ENCODE results near the gene SHISA6. TPM values are rescaled to one million over a fixed set of nuclear protein-coding genes. Genes with fewer than 3 reads are reported as not detected.

SHISA6 gene
- total RNA-seq, 2 experiments from 2014 or later, result not detected

DNA sequence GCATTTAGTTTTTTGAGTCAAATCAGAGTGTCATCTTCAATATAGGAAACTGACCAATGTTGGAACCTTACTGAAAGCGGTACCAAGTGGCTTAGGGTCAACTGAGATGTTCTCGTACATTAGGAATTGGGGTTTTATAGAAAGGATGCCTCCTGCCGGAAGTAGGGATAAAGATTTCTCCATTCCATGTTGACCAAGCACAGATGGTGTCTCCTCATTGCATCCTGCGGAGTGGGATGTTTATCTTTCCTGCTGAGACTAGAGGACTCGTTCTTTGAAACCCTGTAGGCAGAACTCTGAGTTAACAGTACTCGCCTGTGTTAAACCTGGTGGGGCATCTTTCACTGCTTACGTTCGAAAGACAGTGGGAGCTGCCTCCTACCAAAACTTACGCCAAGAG lies 1.4 kb downstream of the SHISA6 start:
- H3K27me3 Mint-ChIP-seq, result peaks cover 32% of the 10 kb centered on the region
- no peak overlapping the region for H3K4me3 Mint-ChIP-seq

DNA sequence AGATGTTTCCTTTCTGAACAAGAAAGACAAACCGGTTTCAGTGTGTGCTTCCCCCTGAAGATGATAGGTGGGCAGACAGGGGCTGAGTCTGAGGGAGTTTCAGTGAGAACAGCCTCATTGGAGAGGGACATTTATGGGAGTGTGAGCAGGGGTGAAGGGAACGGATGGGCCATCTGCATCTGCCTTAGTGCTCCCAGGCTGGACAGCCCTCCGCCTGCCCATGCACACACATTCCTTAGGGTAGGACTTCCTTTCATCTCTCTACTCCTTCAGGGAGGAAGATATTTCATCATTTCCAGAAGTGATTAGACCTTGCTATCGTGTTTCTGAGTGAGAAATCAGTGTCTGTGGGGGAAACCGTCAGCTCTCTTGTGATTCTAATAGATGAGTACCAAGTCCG lies 3.8 kb downstream of the SHISA6 start:
- Mint-ChIP-seq H3K9me3 (peaks cover 2% of the 10 kb centered on the region), H3K27ac (no peak overlapping the region), H3K36me3 (no peaks in the 10 kb centered on the region), H3K4me3 (no peak overlapping the region), H3K27me3 (peaks cover 18% of the 10 kb centered on the region), H3K4me1 (peaks cover 2% of the 10 kb centered on the region)
- DNase-seq (no peak), ATAC-seq (ENCODE audit: low read depth) (no peak)
- POLR2A ChIA-PET, result no interaction called here

More for the DNA sequence above, 1.4 kb downstream of the SHISA6 start:
- POLR2A ChIA-PET, result no interaction called here
- Mint-ChIP-seq H3K36me3 (no peaks in the 10 kb centered on the region), H3K27ac (no peak overlapping the region), H3K9me3 (no peaks in the 10 kb centered on the region), H3K4me1 (peaks cover 3% of the 10 kb centered on the region)
- DNase-seq (no peak), ATAC-seq (ENCODE audit: low read depth) (no peak)

DNA sequence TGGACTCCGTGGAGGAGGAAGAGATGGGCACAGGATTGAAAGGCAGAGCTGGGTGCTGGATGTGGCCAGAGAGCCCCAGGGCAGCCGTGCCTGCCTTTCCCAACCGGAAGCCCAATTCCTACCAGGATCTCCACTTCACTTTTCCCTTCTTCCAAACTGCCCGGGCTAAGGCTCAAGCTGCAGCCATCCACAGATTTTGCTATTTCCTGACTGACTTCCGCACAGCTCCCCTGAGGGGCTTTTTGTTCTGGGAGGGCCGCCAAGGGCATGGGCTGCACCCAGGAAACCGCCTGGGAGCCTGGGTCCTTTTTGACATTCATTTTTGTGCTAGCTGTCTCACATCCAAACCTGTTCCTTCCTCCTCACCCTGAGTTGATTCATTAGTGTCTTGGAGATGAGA lies 4.2 kb downstream of the SHISA6 start:
- no peaks in the 10 kb centered on the region for H3K36me3 Mint-ChIP-seq
- H3K4me1 Mint-ChIP-seq, result peaks cover 2% of the 10 kb centered on the region
- ATAC-seq (ENCODE audit: low read depth) (no peak), DNase-seq (no peak)
- POLR2A ChIA-PET, result no interaction called here
- no peak overlapping the region for H3K4me3 Mint-ChIP-seq
- peaks cover 3% of the 10 kb centered on the region for H3K9me3 Mint-ChIP-seq
- peaks cover 16% of the 10 kb centered on the region for H3K27me3 Mint-ChIP-seq
- H3K27ac Mint-ChIP-seq, result no peak overlapping the region

DNA sequence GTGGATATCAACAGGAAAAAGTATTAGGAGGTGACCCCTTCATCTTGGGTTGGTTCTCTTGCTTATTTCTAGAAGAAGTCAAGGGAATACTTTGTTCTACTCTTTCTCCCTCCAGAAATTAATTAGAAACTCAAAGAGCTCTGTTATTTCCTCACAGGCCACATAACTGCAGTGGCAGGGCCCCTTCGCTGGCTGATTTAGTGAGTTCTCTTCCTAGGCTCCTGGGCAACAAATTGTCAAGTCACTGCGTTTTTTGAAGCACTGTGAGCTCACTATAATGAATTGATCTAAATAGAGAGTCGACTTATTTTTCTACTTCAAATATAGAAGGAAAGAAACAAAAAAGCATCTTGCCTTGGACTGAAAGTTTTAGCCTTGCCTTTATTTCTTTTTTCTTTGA lies 4.8 kb downstream of the SHISA6 start:
- H3K4me3 Mint-ChIP-seq, result no peak overlapping the region
- H3K4me1 Mint-ChIP-seq, result peaks cover 2% of the 10 kb centered on the region
- peaks cover 16% of the 10 kb centered on the region for H3K27me3 Mint-ChIP-seq
- H3K27ac Mint-ChIP-seq, result no peak overlapping the region
- no peak for ATAC-seq (ENCODE audit: low read depth)
- no peak for DNase-seq
- POLR2A ChIA-PET, result no interaction called here
- no peaks in the 10 kb centered on the region for H3K36me3 Mint-ChIP-seq
- peaks cover 3% of the 10 kb centered on the region for H3K9me3 Mint-ChIP-seq

DNA sequence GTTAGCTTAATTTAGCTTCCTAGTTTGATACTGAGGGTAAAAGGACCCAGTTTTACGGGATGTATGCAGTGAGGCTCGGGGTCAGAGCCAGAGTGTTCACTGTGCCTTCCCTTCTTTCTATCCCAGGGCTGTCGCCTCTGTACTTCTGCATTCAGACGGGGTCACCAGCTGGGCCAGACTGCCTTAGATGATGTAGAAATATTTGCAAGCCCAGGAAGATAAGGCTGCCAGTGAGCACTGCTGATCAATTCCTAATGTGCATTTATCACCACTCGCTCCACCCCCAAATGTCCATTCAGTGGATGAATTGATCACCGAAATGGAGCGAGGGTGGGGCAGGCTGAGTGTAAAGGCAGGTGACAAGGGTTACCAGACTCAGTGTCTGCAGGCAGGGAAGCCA lies 9.1 kb downstream of the SHISA6 start:
- DNase-seq, result no peak
- H3K9me3 Mint-ChIP-seq, result peaks cover 3% of the 10 kb centered on the region
- H3K4me1 Mint-ChIP-seq, result no peaks in the 10 kb centered on the region
- H3K27me3 Mint-ChIP-seq, result no peaks in the 10 kb centered on the region
- H3K36me3 Mint-ChIP-seq, result no peaks in the 10 kb centered on the region
- H3K27ac Mint-ChIP-seq, result no peak overlapping the region
- ATAC-seq (ENCODE audit: low read depth), result no peak
- POLR2A ChIA-PET, result no interaction called here
- no peak overlapping the region for H3K4me3 Mint-ChIP-seq

DNA sequence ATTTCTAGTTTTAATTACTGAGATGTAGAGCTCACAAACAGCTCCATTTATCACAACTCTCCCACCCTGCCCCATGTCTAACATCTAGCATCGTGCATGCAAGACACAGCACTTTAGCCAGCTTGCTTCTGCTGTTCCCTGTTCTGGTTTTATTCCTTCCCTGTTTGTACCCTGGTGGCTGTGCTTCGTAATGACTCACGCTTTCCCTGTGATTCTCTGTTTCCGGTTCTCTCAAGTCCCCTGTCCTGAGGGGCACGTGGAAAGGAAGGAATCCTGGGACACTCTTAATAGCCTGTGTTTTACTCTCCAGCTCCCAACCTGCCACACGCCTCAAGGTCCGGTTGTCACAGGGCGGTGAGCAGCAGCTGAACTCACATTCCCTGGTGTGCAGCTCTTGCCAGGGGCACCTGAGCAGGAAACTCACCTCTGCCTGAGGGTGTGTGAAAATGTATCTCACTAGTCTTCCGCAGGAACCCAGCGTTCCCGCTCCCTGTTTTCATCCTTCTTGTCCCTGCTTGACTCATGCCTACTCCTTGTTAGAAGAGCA lies 10.6 kb downstream of the SHISA6 start:
- H3K9me3 Mint-ChIP-seq, result peaks cover 3% of the 10 kb centered on the region
- ATAC-seq (ENCODE audit: low read depth), result no peak
- H3K4me1 Mint-ChIP-seq, result no peaks in the 10 kb centered on the region
- no peak for DNase-seq
- POLR2A ChIA-PET, result no interaction called here
- no peaks in the 10 kb centered on the region for H3K27me3 Mint-ChIP-seq
- H3K4me3 Mint-ChIP-seq, result no peak overlapping the region
- H3K36me3 Mint-ChIP-seq, result no peaks in the 10 kb centered on the region
- H3K27ac Mint-ChIP-seq, result no peak overlapping the region

DNA sequence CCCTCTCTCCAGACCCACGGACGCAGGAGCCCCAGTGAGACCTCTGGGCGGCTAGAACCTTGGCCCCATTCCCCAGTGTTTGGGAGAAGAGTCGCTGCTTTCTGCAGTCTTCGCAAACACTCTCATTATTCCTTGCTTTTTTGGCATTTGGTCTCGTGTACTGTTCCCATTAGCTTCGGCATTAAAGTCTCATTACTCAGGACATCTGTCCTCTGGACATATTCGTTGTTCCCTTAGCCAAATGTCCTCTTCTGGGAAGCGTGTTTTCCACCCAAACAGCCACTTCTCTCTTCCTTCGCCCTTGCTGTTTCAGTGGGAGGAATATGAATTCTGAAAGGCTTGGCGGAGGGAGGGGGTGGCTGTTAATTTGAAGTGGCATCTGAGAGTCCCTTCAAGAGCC lies 11.1 kb downstream of the SHISA6 start:
- H3K9me3 Mint-ChIP-seq, result peaks cover 3% of the 10 kb centered on the region
- H3K4me3 Mint-ChIP-seq, result no peak overlapping the region
- no peak for ATAC-seq (ENCODE audit: low read depth)
- H3K27me3 Mint-ChIP-seq, result no peaks in the 10 kb centered on the region
- no peaks in the 10 kb centered on the region for H3K36me3 Mint-ChIP-seq
- no peak overlapping the region for H3K27ac Mint-ChIP-seq
- POLR2A ChIA-PET, result no interaction called here
- DNase-seq, result no peak
- no peaks in the 10 kb centered on the region for H3K4me1 Mint-ChIP-seq

DNA sequence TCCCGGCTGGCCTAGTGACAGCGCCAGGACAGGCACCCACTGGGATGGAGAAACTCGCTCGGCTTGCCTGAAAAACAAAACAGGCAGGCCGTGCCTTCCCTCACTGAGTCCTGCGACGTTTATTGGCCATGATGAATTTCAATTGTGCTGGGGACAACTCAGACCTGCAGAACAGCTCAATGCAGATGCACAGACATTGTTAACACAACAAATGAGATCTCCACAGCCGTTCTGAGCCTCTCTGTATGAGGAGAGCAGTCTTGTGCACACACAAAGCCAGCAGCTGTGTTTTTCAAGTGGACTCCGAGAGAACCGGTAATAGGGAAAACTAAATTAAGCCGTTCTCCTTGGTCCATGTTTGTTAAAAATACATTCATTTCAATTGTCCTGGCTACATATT lies 15.9 kb downstream of the SHISA6 start:
- DNase-seq, result no peak
- Mint-ChIP-seq H3K4me1 (no peaks in the 10 kb centered on the region), H3K9me3 (no peaks in the 10 kb centered on the region), H3K27me3 (no peaks in the 10 kb centered on the region), H3K4me3 (no peak overlapping the region), H3K36me3 (no peaks in the 10 kb centered on the region), H3K27ac (no peak overlapping the region)
- POLR2A ChIA-PET, result no interaction called here
- ATAC-seq (ENCODE audit: low read depth), result no peak

DNA sequence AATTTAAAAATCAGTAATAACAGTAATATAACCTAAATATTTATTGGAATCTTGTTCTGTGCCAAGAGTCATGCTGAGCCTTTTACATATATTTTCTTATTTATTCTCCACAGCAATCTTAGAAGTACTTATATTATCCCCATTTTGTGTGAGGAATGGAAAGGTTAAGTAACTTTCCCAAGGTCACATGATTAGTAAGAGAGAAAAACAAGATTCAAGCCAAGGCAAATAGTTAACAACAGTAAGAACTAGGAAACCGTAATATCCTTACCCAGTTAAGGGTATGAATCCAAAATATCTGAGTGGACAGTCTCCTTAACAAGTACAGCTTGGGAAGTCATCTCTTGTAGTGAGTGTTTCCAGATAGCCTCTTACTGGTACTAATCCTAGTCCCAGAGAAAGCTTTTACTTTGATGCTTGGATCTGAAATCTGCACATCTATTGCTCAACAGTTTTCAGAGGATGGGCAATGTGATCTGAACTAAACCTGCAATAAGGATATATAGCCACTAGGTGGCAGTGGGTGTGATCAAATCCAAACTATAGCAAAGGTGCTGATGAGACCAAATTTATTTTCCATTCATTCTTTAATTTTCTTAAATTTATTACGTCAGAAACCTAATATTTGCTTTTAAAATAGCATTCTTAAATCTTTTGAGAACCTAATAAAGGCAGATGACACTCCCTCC lies 23.3 kb downstream of the SHISA6 start:
- Mint-ChIP-seq H3K27ac (no peak overlapping the region), H3K4me1 (no peaks in the 10 kb centered on the region), H3K9me3 (peaks cover 13% of the 10 kb centered on the region), H3K36me3 (no peaks in the 10 kb centered on the region), H3K4me3 (no peak overlapping the region), H3K27me3 (no peaks in the 10 kb centered on the region)
- POLR2A ChIA-PET, result no interaction called here
- ATAC-seq (ENCODE audit: low read depth) (no peak), DNase-seq (no peak)

DNA sequence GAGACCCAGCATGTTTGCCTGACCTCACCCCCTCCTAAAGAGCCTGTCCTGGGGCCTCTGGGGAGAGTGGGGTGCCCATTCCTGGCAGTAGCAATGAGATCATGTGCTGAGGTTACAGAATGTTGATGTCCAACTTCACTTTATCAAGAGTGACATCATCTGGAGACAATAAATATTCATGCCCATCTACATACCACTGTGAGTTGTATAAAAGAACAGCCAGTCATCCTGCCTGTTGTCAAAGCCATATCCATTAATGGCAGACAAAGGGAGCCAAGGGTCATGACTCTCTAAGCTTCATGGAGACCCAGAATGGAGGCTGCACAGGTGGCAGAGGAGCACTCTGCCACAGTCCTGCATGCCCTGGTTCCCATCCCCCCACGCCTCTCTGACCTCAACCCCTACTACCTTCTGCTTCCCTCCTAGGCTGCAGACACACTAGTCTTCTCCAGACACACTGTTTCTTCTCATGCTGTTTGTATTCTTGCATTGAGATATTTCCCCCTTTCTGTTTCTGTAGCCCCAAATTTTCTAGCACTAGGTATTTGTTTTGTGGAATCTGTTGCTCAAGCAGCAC lies 27.1 kb downstream of the SHISA6 start:
- Mint-ChIP-seq H3K36me3 (no peaks in the 10 kb centered on the region), H3K27ac (no peak overlapping the region), H3K9me3 (peaks cover 14% of the 10 kb centered on the region), H3K27me3 (no peaks in the 10 kb centered on the region), H3K4me1 (no peaks in the 10 kb centered on the region), H3K4me3 (no peak overlapping the region)
- ATAC-seq (ENCODE audit: low read depth) (no peak), DNase-seq (no peak)
- POLR2A ChIA-PET, result no interaction called here

DNA sequence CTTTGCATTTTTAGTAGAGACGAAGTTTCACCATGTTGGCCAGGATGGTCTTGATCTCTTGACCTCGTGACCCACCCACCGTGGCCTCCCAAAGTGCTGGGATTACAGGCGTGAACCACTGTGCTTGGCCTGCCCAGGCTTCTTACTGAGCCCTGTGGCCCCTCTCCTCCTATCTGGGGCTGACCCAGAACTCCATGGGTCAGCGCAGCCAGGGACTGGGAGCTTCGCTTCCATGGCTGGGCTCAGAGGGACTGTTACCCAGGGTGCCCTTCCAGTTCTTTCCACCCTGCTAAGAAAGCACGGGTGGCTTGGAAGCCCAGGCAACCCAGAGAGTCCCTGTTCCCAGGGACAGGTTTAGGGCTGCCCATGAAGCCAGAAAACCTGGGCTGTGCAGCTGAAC lies 28.2 kb downstream of the SHISA6 start:
- Mint-ChIP-seq H3K27ac (no peak overlapping the region), H3K4me1 (no peaks in the 10 kb centered on the region), H3K9me3 (peaks cover 8% of the 10 kb centered on the region), H3K36me3 (no peaks in the 10 kb centered on the region), H3K4me3 (no peak overlapping the region), H3K27me3 (no peaks in the 10 kb centered on the region)
- DNase-seq (no peak), ATAC-seq (ENCODE audit: low read depth) (no peak)
- POLR2A ChIA-PET, result no interaction called here

DNA sequence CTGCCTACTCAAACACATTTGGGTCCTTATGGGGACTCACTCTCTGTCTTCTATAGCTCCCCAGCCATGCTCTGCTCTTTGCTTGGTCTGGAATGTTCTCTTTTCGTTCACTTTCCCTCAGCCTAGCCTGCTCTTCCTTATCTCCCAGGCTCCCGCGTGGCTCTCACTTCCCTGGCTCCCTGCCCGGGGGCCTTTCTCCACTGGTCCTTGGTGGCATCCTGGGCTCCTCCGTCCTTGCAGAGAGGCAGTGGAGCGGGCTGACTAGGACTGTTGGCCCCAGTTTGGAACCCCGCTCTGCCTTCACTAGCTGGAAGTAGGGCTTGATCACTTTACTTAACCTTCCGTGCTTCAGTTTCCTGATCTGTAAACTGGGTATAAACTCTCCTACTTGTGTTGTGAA lies 31.2 kb downstream of the SHISA6 start:
- no peaks in the 10 kb centered on the region for H3K4me1 Mint-ChIP-seq
- POLR2A ChIA-PET, result no interaction called here
- H3K27me3 Mint-ChIP-seq, result no peaks in the 10 kb centered on the region
- ATAC-seq (ENCODE audit: low read depth), result no peak
- no peaks in the 10 kb centered on the region for H3K36me3 Mint-ChIP-seq
- H3K9me3 Mint-ChIP-seq, result peaks cover 3% of the 10 kb centered on the region
- H3K4me3 Mint-ChIP-seq, result no peak overlapping the region
- DNase-seq, result no peak
- H3K27ac Mint-ChIP-seq, result no peak overlapping the region

DNA sequence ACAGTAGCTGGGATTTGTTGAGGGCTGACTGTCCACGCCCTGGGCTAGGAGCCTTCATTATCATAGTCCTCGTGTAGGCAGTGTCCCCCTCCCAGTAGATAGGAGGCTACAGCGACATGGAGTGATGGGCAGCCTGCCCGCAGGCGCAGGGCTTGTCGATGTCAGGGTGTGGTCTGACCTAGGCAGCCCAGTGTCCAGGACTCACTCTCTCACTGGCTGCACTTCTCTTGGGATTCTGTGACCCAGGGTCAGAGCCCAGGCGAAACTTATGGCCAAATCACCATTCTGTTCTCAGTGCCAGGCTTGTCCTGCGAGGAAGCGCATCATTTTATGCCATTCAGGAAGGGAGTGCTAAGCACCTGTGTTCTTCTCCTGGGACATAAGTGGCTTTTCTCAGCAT lies 32.6 kb downstream of the SHISA6 start:
- DNase-seq (no peak), ATAC-seq (ENCODE audit: low read depth) (no peak)
- Mint-ChIP-seq H3K36me3 (no peaks in the 10 kb centered on the region), H3K27ac (no peak overlapping the region), H3K4me1 (no peaks in the 10 kb centered on the region), H3K27me3 (no peaks in the 10 kb centered on the region), H3K4me3 (no peak overlapping the region), H3K9me3 (peaks cover 6% of the 10 kb centered on the region)
- POLR2A ChIA-PET, result no interaction called here

DNA sequence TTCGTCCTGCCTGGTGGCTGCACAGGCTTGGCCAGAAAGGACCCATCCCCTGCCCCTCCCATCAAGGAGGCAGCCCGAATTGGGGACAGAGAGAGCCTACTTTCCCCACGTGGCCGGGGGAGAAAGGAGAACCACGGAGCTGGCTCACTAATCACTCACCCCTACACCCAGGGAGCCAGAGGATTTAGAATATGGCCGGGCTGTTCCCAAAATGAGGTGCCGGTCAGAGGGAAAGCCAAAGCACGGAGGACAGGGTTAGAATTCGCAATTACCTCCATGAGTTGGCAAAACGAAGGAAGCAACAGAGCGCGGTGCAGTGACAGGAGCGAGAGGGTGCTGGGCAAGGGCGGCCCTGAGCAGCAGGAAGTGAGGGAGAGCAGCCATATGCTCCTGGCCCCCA lies 33.1 kb downstream of the SHISA6 start:
- no peak for ATAC-seq (ENCODE audit: low read depth)
- H3K4me3 Mint-ChIP-seq, result no peak overlapping the region

More for the DNA sequence above, 33.1 kb downstream of the SHISA6 start:
- no peaks in the 10 kb centered on the region for H3K36me3 Mint-ChIP-seq
- no peaks in the 10 kb centered on the region for H3K4me1 Mint-ChIP-seq
- no peak overlapping the region for H3K27ac Mint-ChIP-seq
- peaks cover 6% of the 10 kb centered on the region for H3K9me3 Mint-ChIP-seq
- H3K27me3 Mint-ChIP-seq, result no peaks in the 10 kb centered on the region
- DNase-seq, result no peak
- POLR2A ChIA-PET, result no interaction called here

Measured in activated naive CD8-positive, alpha-beta T cell treated with anti-CD3 and anti-CD28 coated beads, Interleukin-2, amount 10 ng/mL, durations not matched to agents 7 days and 5 days (primary cell).